Heart left ventricle (tissue), 13 donors: ENCODE results near the gene IL17A.

Experiments used
- POLR2A ChIP-seq, 2 donors: fragments of 450-650 bp; IDR thresholded peaks; one replicate each; pipeline ENCODE4 v1.6.1; 2017; ENCODE audit warnings: antibody characterized with exemption in 2 of 2, mild to moderate bottlenecking in 2 of 2, moderate library complexity in 2 of 2
- TF ChIP-seq, protein P1 (sequence below), 12 donors: fragments of 200-600 bp; sonication (generic) in 4 of 12; IDR thresholded peaks; one replicate each; pipeline versions ENCODE4 v1.5.0 to v1.8.0; 2018 to 2022; ENCODE audit warnings: antibody characterized with exemption in 12 of 12, mild to moderate bottlenecking in 5 of 12
- donor health status: ischemic (EF 13 %, LVEDD 7.1; RV severe dilation, severe dysfunction).
- donor health status: DM: no; HTN: yes; CAD: no.
- donor health status: DM: no; HTN: no; CAD: no.
- donor health status: ischemic (EF 25% LVEDD 6.9; RV normal size, moderate dysfunction).
- donor health status: ischemic (EF 25% LVEDD 5.7; RV mildly dilated, moderate dysfunction).
- donor health status: ischemic (EF 35%, LVEDD 5.7; RV mildly dilated, moderate dysfunction).
- donor health status: nonischemic (EF 11% LVEDD 7.7; RV severe dilation, severe dysfunction).
- donor health status: DM: yes; HTN: yes; CAD: no.
- donor health status: PGD.
- donor health status: ischemic (EF 29% LVEDD 5.4; RV normal size, mild dysfunction).
- donor health status: nonischemic (EF 23%, LVEDD 6.1; RV moderate dilation, normal function).

GRCh38 chr6:52180787-52181558 is 5.2 kb upstream of the IL17A start:
- TF ChIP-seq POLR2A (IDR thresholded peaks at IDR 0.05) = no peak
- TF ChIP-seq, protein P1, sequence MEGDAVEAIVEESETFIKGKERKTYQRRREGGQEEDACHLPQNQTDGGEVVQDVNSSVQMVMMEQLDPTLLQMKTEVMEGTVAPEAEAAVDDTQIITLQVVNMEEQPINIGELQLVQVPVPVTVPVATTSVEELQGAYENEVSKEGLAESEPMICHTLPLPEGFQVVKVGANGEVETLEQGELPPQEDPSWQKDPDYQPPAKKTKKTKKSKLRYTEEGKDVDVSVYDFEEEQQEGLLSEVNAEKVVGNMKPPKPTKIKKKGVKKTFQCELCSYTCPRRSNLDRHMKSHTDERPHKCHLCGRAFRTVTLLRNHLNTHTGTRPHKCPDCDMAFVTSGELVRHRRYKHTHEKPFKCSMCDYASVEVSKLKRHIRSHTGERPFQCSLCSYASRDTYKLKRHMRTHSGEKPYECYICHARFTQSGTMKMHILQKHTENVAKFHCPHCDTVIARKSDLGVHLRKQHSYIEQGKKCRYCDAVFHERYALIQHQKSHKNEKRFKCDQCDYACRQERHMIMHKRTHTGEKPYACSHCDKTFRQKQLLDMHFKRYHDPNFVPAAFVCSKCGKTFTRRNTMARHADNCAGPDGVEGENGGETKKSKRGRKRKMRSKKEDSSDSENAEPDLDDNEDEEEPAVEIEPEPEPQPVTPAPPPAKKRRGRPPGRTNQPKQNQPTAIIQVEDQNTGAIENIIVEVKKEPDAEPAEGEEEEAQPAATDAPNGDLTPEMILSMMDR (IDR thresholded peaks at IDR 0.05) = no peak
